GM19397 (cell line): ENCODE data around the gene CNKSR1.

ENCODE experiments used
- ATAC-seq: cut with Tn5 transposase; IDR thresholded peaks from one replicate; pipeline ENCODE4 v1.9.1; 2021; ENCODE audit warnings: mild to moderate bottlenecking, moderate library complexity; ENCODE audit not compliant: unreplicated experiment

Gene CNKSR1

GRCh38 chr1:26182383-26182696 is 5.0 kb downstream of the CNKSR1 start:
- ATAC-seq, result no peak

DNA sequence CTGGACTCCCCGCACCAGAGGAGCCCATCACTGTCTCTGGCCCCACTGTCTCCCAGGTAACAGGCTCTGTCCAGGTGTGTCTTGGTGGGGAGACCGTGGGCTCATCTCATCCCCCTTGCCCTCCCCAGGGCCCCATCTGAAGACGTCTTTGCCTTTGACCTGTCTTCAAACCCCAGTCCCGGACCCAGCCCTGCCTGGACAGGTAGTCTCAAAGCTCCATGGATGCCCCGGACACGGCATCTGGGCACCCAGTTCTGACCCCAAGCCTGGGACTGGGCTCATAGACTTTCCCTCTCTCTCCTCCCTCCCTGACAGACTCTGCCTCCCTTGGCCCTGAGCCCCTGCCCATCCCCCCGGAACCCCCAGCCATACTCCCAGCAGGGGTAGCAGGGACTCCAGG is 6.8 kb downstream of the CNKSR1 start:
- no peak for ATAC-seq

GRCh38 chr1:26184883-26185282 is 7.6 kb downstream of the CNKSR1 start:
- no peak for ATAC-seq

- ATAC-seq, result no peak
Measured at GRCh38 chr1:26187882-26188281, 10.6 kb downstream of the CNKSR1 start.

DNA sequence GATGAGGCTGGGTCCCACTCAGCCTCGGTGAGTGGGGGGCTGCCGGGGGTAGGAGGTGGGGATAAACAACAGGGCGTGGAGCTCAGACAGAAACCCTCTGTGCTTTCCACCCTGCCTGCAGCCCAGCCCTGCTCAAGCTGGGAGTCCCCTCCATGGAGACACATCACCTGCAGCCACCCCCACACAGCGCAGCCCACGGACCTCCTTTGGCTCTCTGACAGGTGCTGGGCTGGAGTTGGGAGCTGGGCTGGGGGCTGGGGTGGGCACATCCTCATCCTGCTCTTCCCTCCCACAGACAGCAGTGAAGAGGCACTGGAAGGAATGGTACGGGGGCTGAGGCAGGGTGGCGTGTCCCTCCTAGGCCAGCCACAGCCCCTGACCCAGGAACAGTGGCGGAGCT is 11.2 kb downstream of the CNKSR1 start:
- no peak for ATAC-seq

DNA sequence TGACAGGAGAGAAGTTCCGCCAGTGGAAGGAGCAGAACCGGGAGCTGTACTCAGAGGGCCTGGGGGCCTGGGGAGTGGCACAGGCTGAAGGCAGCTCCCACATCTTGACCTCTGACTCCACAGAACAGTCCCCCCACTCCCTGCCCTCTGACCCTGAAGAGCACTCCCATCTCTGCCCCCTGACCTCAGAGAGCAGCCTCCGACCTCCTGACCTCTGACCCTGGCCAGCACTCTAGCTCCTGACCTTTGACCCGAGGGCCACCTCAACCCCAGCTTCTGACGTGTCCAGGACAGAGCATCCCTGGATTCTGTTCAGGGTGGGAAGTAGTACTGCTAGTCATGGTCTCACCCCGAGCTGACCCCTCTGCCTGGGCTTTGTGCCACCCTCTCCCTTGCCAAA is 12.0 kb downstream of the CNKSR1 start:
- no peak for ATAC-seq

GRCh38 chr1:26189751-26190275 is 12.5 kb downstream of the CNKSR1 start:
- no peak for ATAC-seq

DNA sequence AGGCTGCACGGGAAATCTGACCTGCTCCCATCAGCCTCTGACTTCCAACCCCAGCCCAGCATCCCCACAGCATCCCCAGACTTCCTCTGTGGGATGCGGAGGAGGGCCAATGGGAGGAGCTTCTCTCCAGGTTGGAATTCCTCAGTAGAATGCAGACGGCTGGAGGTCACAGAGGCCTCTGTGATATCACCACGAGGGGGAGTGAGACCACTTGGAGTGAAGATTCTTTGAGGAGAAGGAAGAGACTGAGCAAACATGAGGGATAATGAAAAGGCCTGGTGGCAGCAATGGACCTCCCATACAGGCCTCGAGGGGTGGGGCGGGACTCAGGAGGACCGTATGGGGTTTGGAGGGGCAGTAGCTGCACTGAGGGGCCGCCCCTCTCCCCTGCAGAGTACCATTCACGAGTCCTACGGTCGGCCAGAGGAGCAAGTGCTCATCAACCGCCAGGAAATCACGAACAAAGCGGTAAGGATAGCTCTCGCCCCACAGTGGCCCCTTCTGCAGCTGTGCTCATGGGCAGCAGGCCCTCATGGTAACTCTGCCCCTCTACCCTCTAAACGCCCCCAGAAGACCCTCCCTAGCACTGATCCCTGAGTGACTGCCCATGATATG is 13.2 kb downstream of the CNKSR1 start, which contains the start of gene CATSPER4:
Gene CATSPER4 (plus strand): TSS at position 230 of the 615 bp plus-strand sequence. CDS start 26 bp downstream, at position 256.
- no peak for ATAC-seq

DNA sequence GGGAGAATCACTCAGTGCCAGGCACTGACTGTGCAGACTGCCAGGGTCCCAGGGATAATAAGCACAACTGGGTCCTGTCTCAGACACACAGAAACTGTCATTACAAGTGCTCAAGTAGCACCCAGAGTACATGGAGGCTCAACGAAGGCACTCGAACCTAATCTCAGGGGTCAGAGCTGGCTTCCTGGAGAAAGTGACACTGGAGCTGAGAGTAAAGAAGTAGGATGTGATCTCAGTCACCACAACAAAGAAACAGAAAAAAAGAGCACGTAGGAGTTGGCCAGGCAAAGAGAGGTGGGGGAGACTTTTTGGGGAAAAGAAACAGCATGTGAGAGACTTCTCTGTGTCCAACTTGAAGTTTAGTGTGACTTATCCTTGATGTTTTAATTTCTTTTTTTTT is 14.4 kb downstream of the CNKSR1 start:
- ATAC-seq, result no peak

DNA sequence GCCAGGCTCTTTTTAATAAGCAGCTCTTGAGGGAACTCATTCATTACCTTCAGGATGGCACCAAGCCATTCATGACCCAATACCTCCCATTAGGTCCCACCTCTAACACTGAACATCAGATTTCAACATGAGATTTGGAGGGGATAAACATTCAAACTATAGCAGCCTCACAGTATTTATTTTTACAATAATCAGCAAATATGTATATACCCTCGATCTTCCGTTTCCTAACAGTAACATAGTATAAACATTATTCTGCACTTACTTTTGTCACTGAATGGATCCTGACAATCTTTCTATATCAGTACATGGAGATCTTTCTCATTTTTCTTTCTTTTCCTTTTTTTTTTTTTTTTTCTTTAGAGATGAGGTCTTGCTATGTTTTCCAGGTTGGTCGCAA is 18.5 kb downstream of the CNKSR1 start:
- ATAC-seq, result no peak

DNA sequence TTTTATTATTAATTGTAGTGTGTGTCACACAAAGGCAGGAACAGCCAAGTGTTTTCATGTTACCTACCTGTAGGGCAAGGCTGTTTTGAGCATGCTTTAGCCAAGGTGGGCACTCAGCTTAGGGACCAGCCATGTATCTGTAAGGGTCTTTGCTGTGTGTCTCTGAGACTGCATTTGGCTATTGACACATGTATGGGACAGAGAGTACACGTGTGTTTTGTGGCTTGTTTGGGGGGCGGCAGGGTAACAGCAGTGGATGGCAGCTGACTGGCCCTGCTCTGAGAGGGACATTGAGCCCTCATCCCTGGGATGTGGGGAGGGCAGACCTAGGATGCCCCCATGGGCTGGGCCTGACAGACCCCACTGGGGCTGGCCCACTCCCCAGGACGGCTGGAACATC is 20.0 kb downstream of the CNKSR1 start:
- no peak for ATAC-seq

GRCh38 chr1:26197813-26198212 is 20.5 kb downstream of the CNKSR1 start:
- ATAC-seq, result no peak

DNA sequence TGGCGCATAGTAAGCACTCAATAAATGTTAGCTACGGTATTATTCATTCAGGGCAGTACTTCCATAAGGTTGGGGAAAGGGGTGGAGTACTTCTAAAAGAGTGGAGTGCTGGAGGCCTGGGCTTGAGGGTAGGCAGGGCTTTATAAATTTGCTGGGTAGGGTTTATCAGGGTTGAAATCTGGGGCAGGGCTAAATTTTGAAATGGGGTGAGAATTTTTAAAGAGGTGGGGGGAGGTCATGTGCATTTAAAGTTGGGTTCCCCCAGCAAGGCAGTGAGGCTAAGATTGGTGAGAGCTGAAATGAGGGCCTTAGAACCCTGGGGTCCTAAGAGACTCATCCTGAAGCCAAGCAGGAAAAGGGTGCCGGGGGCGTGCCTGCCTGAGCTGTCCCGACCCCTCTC is 23.1 kb downstream of the CNKSR1 start:
- ATAC-seq, result no peak

GRCh38 chr1:26203642-26204318 is 26.5 kb downstream of the CNKSR1 start:
- no peak for ATAC-seq

DNA sequence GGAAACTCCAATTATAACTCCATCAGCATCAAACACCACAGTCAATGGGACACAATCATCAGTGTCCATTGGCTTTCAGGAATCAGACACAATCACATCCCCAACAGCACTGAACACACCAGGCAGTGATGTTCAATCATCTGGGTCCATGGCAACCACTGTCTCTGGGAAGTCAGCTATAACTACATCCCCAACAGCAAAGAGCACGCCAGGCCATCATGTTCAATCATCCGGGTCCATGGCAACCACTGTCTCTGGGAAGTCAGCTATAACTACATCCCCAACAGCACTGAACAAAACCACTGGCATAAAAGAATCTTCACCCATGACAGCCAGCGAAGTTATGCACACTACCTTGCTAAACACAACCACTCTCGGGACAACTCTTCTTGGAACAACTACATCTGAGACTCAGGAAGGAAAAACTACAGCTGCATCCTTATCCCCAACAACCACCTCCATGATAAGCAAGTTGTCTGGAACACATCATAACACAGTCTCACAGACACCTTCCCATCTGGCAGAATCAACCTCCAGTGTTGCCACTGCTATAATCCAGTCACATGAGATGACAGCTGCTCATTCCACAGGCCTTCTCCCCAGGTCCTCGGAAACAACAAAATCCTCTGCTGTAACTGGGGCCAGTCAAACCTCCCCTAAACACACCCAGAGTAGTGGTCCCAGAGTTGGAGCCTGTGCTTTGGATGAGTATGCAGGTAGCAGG is 33.0 kb downstream of the CNKSR1 start:
- ATAC-seq, result no peak

DNA sequence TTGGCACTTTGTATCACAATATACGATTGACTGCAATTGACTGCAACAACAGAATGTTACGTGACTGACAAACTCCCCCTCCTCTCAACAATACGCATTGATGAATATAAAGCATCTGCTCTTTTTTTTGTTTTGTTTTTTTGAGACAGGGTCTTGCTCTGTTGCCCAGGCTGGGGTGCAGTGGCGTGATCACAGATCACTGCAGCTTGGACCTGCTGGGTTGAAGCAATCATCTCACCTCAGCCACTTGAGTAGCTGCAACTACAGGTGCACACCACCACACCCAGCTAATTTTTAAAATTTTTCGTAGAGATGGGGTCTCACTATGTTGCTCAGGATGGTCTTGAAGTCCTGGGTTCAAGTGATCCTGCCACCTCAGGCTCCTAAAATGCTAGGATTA is 35.4 kb downstream of the CNKSR1 start:
- no peak for ATAC-seq

- no peak for ATAC-seq
Measured at GRCh38 chr1:26213335-26213905, 36.1 kb downstream of the CNKSR1 start.

DNA sequence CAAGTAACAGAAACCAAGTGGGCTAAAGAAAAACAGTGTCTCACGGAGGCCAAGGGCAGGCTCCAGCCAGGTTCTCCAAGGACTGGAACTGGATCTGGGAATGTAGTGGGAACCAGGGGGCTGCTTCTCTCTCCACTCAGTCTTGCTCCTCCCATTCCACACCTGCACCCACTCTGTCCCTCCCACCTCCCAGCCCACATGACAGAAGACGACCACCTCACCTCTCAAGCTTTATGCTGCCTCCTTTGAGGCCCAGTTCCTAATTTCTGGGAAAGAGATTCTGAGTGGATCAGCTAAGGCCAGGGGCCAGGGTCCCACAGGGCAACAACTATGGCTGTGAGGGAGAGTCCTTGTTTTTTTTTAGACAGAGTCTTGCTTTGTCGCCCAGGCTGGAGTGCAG is 38.0 kb downstream of the CNKSR1 start:
- no peak for ATAC-seq

DNA sequence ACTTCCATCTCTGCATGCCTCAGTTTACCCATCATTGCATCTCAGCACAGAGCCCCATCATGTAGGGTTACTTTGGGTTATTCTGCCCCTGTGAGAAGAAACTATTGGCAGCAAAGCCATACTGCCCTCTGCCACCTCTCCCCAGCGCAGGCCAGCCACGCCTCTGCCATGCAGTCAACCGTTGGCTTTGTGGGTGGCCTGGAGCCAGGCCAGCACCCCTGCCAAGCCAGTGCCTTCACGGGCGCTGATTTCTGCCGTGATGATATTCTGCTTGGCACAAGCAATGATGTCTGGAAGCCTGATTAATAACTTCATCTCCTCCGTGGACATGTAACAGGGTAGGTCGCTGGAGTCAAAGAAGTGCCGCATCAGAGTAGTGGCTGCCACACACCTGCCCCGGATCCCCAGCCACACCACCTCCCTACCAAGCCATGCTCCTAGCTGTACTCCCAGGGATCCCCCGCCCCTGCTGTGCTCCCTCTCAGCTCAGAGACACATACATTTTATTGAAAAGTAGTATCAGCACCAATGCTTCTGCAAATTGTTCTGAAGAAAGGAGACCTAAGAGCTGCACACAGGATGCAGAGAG is 41.7 kb downstream of the CNKSR1 start:
- ATAC-seq, result no peak

DNA sequence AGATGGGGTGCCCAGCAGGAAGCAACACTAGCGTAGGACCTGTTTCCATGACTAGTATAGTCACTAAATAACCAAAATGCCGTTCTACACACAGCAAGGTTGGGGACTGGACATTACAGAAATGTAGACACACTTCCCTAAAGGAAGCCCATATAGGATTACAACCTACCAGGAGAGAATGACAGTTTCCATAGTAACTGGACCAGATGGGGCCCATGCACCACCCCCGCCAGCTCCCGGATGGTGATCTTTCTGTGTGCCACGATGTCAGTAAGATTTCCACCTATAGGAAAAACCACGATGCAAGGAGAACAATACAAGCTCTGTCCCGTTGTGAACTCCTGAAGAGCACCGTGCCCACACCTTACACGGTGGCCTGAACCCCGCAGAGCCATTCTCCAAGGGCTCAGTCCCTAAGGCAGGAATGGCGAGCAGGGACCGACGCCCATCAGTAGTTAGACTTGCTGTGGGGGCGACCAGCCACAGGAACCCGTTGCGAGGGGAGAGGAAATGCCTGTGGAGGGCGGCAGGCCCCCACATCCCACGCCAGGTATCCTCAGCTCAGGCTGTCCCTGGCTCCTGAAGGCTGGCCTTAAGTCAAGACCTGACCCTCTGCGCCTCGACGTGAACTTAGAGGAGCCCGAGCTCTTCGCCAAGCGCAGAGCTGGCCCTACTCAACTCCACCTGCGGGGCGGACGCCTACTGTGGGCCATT is 43.1 kb downstream of the CNKSR1 start:
- no peak for ATAC-seq

DNA sequence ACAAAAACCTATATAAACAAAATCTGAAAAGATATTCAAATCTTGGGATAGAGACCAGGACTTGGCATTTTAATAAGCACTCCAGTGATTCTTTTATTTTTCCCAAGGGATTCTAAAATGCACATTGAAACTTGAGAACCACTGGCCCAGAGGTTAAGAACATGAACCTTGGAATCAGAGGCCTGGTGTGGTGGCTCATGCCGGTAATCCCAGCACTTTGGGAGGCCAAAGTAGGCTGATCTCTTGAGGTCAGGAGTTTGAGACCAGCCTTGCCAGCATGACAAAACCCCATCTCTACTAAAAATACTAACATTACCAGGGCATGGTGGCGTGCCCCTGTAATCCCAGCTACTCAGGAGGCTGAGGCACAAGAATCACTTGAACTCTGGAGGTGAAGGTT is 43.8 kb downstream of the CNKSR1 start:
- no peak for ATAC-seq
